ENCODE data around the gene IGFBP2. TPM values are rescaled to one million over a fixed set of nuclear protein-coding genes. Genes with fewer than 3 reads are reported as not detected.

IGFBP2 gene
- total and polyA plus RNA-seq, 2 of the 4 experiments (the other 2 are of a cell fraction) = 33.5 to 236 TPM

GRCh38 chr2:216698293-216698692, 65.1 kb downstream of the IGFBP2 start:
- H2BK5ac ChIP-seq (ENCODE audit: low read depth, low read length, poor library complexity, severe bottlenecking) = peak overlapping the region; percentile 53
- POLR2A ChIA-PET (ENCODE audit: unreplicated experiment) = interaction anchor here (0.6 to 1.4 kb wide), 2 partner anchors 251 to 407 kb away, joined by 4 to 5 read pairs; no protein-coding TSS in a partner anchor
- H2AK9ac ChIP-seq (replicated peaks; ENCODE audit: low read depth, low read length, poor library complexity) = no peak overlapping the region
- in situ Hi-C loops (cut with MboI; ENCODE audit: low sequenced_read_pairs) (loop anchor here (10.0 kb wide), 3 partner anchors 357 to 587 kb away; no protein-coding TSS in a partner anchor), dilution Hi-C loops (cut with HindIII; ENCODE audit: low sequenced_read_pairs, unreplicated experiment) (loop anchor here (25.0 kb wide), 2 partner anchors 464 to 814 kb away; no protein-coding TSS in a partner anchor), intact Hi-C loops (cut with micrococcal nuclease) (loop anchor here (1.0 to 10.0 kb wide), 10 partner anchors 77 to 1059 kb away; no protein-coding TSS in a partner anchor)
- peak overlapping the region; percentile 91; the same call in 1 of the 2 replicates for H3K14ac ChIP-seq (replicated peaks; ENCODE audit: low read depth, low read length)
- H3K4me3 ChIP-seq (ENCODE audit: insufficient read depth, low read depth, low read length) = no peak overlapping the region
- H3K9me3 ChIP-seq (ENCODE audit: control insufficient read depth, insufficient read depth, low read length) = no peaks in the 10 kb centered on the region
- H3K18ac ChIP-seq (ENCODE audit: low read depth, low read length) = peak overlapping the region; percentile 84
- peaks cover 20% of the 10 kb centered on the region for H4K20me1 ChIP-seq (ENCODE audit: insufficient read depth, low read length)
- TF ChIP-seq CHD1 (IDR thresholded peaks at IDR 0.05; ENCODE audit: low read depth, low read length) (no peak), POLR2A (IDR thresholded peaks at IDR 0.05; ENCODE audit: low read depth, low read length) (no peak), MAZ (IDR thresholded peaks at IDR 0.05; ENCODE audit: borderline replicate concordance, low read depth, low read length) (no peak), RAD21 (IDR thresholded peaks at IDR 0.05; ENCODE audit: low read length) (no peak), NFE2L2 (IDR thresholded peaks at IDR 0.05; ENCODE audit: low read depth, low read length) (no peak), MXI1 (IDR thresholded peaks at IDR 0.05; ENCODE audit: borderline replicate concordance, low read depth, low read length) (no peak), SMC3 (IDR thresholded peaks at IDR 0.05; ENCODE audit: low read depth, low read length) (no peak), RFX5 (IDR thresholded peaks at IDR 0.05; ENCODE audit: low read depth, low read length) (no peak), BHLHE40 (IDR thresholded peaks at IDR 0.05; ENCODE audit: low read depth, low read length) (no peak), RCOR1 (IDR thresholded peaks at IDR 0.05; ENCODE audit: insufficient replicate concordance, low read length) (no peak)
- TF ChIP-seq, protein P1, sequence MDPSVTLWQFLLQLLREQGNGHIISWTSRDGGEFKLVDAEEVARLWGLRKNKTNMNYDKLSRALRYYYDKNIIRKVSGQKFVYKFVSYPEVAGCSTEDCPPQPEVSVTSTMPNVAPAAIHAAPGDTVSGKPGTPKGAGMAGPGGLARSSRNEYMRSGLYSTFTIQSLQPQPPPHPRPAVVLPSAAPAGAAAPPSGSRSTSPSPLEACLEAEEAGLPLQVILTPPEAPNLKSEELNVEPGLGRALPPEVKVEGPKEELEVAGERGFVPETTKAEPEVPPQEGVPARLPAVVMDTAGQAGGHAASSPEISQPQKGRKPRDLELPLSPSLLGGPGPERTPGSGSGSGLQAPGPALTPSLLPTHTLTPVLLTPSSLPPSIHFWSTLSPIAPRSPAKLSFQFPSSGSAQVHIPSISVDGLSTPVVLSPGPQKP (IDR thresholded peaks at IDR 0.05; ENCODE audit: borderline replicate concordance, low read depth, low read length) = no peak
- TF ChIP-seq, protein P2, sequence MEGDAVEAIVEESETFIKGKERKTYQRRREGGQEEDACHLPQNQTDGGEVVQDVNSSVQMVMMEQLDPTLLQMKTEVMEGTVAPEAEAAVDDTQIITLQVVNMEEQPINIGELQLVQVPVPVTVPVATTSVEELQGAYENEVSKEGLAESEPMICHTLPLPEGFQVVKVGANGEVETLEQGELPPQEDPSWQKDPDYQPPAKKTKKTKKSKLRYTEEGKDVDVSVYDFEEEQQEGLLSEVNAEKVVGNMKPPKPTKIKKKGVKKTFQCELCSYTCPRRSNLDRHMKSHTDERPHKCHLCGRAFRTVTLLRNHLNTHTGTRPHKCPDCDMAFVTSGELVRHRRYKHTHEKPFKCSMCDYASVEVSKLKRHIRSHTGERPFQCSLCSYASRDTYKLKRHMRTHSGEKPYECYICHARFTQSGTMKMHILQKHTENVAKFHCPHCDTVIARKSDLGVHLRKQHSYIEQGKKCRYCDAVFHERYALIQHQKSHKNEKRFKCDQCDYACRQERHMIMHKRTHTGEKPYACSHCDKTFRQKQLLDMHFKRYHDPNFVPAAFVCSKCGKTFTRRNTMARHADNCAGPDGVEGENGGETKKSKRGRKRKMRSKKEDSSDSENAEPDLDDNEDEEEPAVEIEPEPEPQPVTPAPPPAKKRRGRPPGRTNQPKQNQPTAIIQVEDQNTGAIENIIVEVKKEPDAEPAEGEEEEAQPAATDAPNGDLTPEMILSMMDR (conservative IDR thresholded peaks at IDR 0.05; ENCODE audit: low read depth, low read length) = no peak
- H2AFZ ChIP-seq (replicated peaks; ENCODE audit: low read length, poor library complexity) = no peak overlapping the region
- H3K79me1 ChIP-seq (ENCODE audit: low read depth in 1 of 2, low read length in 2 of 2) = peaks cover 5 to 24% of the 10 kb centered on the region in 2 experiments; a peak in 2 of 4 replicates
- peak overlapping the region; percentile 97 for H2BK120ac ChIP-seq (ENCODE audit: low read depth, low read length)
- H2BK15ac ChIP-seq (ENCODE audit: low read depth, low read length) = peak overlapping the region; percentile 86; the same call in 1 of the 3 replicates
- WGBS, 2 experiments (ENCODE audit: extremely low coverage in 2 of 2, insufficient read length in 1 of 2) = 40% methylated on average over 1 of the region's 6 CpGs; no CpG with 5 or more reads in 1 of the 2 experiments
- H4K8ac ChIP-seq (ENCODE audit: low read depth in 2 of 2, low read length in 2 of 2) = peak overlapping the region; percentile 62 to 96; a peak in 2 of 4 replicates
- H3K4ac ChIP-seq (ENCODE audit: low read depth, low read length) = peak overlapping the region; percentile 94; the same call in 1 of the 2 replicates
- H3K23ac ChIP-seq (ENCODE audit: low read depth, low read length) = no peak overlapping the region
- BruUV-seq (replicated peaks) = no TSS peak
- CTCF ChIA-PET = interaction anchor here (0.6 to 2.2 kb wide), 20 partner anchors 43 to 1015 kb away, joined by 3 to 12 read pairs (median 4); no protein-coding TSS in a partner anchor
- DNase-seq (no peak), ATAC-seq (ENCODE audit: low read depth) (no peak)
- peak overlapping the region; percentile 99 for H4K91ac ChIP-seq (ENCODE audit: insufficient read depth, low read depth, low read length)
- no peak overlapping the region for H3K4me2 ChIP-seq (ENCODE audit: low read depth, low read length)
- H2BK20ac ChIP-seq (ENCODE audit: low read depth, low read length) = peak overlapping the region; percentile 97
- peak overlapping the region; percentile 45; the same call in 1 of the 2 replicates for H2AK5ac ChIP-seq (ENCODE audit: low read depth, low read length)
- H3K36me3 ChIP-seq (ENCODE audit: control insufficient read depth, insufficient read depth, low read length) = peaks cover 11% of the 10 kb centered on the region
- H3K27me3 ChIP-seq (ENCODE audit: control insufficient read depth, insufficient read depth, low read length) = no peaks in the 10 kb centered on the region
- peaks cover 28% of the 10 kb centered on the region for H3K4me1 ChIP-seq (ENCODE audit: control insufficient read depth, insufficient read depth, low read length)
- H3K27ac ChIP-seq (ENCODE audit: insufficient read depth, low read length) = peak overlapping the region; percentile 68; the same call in 1 of the 2 replicates
- H3K9me1 ChIP-seq (ENCODE audit: insufficient read depth, low read length) = peaks cover 6% of the 10 kb centered on the region; the same call in 1 of the 2 replicates
- H3K56ac ChIP-seq (ENCODE audit: extremely low read depth, insufficient read depth, low read length) = peak overlapping the region; percentile 76; the same call in 1 of the 2 replicates
- peak overlapping the region; percentile 61; the same call in 1 of the 2 replicates for H4K5ac ChIP-seq (ENCODE audit: low read depth, low read length)
- H3K9ac ChIP-seq (ENCODE audit: low read depth, low read length) = peak overlapping the region; percentile 68
